NCI-H82 (cell line): ENCODE results near the gene PALLD.

Source experiments
- DNase-seq: peaks from one replicate; lab custom pipeline; 2025; lab: John Stamatoyannopoulos, UW

Gene PALLD

DNA sequence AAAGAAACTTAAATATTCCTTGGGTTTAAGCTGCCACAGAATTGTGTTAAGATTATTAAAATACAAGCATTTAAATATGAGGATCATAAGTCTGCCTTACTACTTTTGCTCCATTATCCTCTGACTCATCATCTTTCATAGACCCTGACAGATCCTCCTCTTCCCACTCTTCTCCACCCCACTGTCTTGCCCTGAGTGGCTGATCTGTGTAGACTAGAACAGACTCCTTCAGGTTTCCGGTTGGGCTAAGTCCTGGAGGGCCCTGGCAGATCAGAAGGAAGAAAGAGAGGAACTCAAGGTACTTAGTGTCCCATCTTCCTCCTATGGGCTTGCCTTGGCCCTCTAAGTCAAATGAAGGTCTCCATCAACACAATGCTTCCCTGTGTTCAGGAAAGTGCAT is 30.7 kb downstream of the PALLD start:
- no peak for DNase-seq

DNA sequence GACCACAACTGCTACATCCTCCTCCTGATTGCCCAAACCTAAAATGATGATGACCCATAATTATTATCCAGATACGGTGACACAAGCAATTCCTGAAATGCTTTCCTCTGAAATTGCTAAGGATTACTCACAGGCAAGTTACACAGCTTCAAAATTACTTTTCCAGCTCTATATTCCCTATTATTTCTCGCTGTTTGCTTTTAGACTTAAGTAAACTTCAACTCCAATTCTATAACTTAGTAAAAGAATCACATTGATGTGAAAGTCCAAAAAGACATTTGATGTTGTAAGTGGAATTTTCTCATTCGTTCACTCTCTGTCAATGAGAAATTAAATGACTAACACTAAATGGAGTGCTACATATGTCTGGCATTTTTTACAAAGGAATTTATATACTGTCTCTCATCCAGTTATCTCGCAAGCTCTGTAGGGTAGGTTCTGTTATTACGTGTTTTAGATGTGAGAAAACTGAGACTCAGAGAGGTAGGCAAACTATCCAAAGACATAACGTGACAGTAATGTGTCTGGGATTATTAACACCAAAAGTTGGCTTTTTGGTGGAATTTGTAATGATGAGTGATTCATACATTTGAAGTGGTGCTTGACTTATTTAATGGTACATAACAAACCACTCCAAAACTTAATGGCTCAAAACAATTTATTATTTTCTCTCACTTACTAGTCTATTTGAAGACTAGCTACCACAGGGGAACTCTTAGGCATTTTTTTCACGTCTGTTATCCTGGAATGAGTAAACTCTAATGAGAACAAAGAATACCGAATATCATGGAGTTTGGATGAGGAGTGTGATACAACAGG is 31.5 kb downstream of the PALLD start:
- no peak for DNase-seq

DNA sequence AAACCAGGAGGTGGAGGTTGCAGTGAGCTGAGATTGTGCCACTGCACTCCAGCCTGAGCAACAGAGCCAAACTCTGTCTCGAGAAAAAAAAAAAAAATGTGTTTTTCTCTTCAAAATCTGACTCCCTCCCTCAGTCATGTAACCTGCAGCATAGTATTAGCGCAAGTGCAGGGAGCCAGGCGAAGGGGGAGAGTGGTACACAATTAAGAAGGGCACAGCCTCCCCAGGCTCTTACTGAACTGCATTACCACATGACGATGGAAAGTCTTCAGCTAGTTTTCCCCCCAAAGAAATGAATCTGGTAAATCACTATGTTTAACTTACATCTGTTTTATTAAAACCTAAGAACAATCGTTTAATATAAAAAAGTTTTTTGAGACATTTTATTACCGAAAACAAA is 32.4 kb downstream of the PALLD start:
- no peak for DNase-seq

DNA sequence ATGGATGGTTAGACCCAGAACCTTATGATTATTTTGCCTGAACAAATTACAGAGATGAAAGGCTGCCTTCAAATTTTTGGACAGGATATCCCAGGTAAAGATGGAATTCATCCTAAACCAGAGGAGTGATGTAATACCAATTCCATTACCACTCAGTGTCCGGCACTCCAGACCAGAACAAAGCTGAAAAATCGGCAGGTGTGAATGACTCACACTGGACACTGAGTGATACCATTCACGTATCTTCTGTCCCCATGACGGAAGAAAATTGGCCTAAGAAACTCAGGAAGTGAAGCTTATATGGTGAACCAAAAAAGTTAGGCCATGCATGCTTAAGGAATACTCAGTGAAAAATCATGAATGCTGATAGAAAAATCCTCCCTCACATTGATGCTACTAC is 34.5 kb downstream of the PALLD start:
- no peak for DNase-seq

GRCh38 chr4:168534535-168534934 is 37.7 kb downstream of the PALLD start:
- DNase-seq = peak; percentile 72

- no peak for DNase-seq
These were observed 38.8 kb downstream of the PALLD start for GRCh38 chr4:168535689-168536088.

GRCh38 chr4:168536448-168536847 is 39.6 kb downstream of the PALLD start:
- peak; percentile 19 for DNase-seq

DNA sequence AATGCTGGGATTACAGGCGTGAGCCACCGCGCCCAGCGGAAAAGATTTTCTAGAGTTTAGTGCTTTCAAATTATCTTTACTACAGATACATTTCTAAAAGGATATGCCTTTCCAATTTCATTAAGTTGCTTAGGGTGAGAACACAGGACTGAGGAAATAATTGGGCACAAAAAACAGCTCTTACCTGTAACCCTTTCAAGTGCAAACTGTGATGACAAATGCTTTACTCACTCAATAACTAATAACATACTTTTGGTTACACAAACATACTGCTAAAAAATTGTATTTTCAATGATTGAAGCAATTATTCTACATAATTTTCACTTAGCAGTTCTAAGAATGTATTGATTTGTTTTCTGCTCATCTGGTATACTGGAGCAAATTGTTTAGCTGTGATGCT is 40.2 kb downstream of the PALLD start:
- DNase-seq = no peak

GRCh38 chr4:168537571-168537970 is 40.7 kb downstream of the PALLD start:
- DNase-seq = no peak

DNA sequence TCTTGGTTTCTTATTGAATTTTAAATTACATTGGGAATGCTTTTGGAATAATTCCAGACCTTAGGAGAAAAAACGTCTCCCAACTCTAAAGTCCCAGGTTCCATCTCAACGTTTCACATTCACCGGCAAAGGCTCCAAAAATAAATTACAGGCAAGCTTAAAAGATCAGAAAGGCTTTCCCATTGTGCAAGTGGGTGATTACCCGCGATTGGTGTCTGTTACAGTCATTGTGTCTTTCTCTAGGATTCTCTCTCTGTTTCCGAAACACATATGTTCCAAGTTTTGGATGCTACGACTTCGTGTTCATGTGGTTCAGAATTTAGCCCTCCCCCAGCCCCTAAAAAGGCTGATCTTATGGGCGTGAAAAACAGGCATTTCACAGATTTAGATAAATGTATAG is 41.8 kb downstream of the PALLD start:
- peak; percentile 42 for DNase-seq

DNA sequence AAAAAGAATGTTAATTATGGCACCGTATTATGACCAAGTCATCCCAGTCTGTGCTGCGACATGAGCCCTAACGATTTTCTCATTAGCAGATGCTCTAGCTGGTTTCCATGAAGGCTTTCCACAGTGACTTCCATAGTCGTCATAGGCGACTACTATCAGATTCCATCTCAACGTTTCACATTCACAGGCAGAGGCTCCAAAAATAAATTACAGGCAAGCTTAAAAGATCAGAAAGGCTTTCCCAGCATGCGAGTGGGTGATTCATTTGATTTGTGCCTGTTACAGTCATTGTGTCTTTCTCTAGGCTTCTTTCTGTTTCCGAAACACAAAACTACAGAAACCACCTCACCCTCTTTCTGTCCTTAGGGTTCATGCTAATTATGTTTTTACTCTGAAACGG is 43.2 kb downstream of the PALLD start:
- DNase-seq = no peak

DNA sequence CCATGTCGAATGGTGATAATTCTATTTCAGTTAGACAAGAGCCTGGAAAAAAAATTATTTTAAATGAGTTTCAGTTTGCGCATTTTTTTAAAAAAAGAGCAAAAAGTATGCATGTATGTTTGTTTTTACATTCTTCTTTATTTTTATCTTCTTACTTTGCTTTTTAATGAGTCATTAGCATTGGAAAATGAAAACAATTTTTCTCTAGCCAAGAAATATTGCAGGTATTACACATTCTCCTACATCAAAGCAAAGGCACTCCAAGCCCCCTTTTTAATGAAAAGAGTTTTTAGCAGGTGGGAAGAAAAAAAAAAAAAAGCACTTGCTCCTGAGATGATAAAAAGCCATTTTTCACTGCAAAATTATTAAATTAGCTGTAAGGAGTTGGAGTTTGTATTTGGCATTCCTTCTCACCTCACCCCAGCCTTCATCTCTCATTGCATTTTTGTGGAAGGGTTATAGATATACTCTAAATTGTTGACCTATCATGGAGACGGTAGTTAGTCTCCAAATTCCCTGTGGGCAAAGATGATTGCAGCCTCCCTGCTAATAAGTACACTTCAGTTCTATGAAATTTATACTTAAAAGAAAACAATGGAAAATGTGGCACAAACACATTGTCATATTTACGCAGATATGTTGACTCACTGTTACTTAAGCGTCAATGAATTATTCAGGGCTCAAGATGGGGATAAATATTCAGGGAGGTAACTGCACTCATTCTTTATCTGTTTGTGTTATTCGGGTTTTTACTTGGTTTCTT is 43.8 kb downstream of the PALLD start:
- DNase-seq = no peak

- no peak for DNase-seq
These were observed 44.6 kb downstream of the PALLD start for GRCh38 chr4:168541266-168541953.

- no peak for DNase-seq
These were observed 52.3 kb downstream of the PALLD start for GRCh38 chr4:168549143-168549542.

- DNase-seq = no peak
These were observed 53.4 kb downstream of the PALLD start for GRCh38 chr4:168550064-168550766.

DNA sequence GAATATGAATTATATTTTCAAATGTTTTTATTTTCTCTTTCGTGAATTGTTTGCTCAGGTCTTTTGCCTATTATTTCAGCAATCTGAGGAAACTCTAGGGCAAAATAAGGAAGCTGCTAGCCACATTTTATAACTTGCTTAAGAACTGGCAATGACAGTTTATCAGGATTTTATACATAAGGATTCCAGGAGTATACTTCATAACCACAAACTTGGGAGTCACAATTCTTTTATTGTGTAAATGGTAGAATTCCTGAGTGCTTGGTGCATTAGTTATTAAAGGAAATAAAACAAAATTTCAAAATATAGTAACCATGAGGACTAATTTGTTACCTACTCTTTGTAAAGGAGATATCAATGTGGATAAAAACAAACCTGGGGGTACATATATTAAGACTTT is 54.4 kb downstream of the PALLD start:
- no peak for DNase-seq

GRCh38 chr4:168551945-168552695 is 55.3 kb downstream of the PALLD start:
- DNase-seq = peak; percentile 14

- no peak for DNase-seq
These were observed 57.0 kb downstream of the PALLD start for GRCh38 chr4:168553714-168554370.

GRCh38 chr4:168555437-168555836 is 58.6 kb downstream of the PALLD start:
- DNase-seq = no peak

DNA sequence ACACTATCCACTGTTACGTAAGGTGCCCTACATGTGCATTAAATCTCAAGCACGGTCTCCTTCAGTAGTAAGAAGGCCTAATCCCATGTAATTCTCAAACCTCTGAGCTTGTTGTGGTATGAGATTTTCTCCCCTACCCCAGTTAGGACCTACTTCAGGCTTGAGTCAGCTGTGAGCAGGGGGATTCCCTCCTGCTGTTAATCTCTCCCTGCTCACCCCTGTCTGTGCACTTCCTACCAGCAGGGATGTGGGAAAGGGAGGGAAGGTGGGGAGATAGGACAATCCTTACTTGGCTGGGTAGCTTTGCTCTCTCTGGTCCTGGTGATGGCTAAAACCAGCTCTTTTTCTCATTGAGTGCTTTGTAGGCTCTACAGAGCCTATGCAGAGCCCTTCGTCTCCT is 60.8 kb downstream of the PALLD start:
- DNase-seq = peak; percentile 28

DNA sequence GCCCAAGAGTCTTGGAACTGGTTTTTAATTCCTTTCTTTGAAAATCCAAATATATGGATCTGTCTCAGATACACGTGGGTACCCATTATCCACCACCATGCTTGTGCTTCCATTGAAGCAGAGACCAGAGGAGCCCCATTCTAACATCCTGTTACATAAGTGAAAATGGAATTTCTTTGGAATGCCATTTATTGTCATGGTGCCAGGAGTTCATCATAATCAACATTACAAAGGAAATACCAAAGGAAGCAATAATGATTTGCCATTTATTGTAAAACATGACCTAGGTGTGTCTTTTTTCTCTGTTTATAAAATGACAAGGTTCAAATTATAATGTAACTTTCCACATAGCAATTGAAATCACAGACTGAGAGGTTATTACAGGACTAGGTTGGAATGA is 61.7 kb downstream of the PALLD start:
- DNase-seq = no peak
